Left lung (tissue), 10 donors: ENCODE data around the gene ACSM5. TPM values are rescaled to one million over a fixed set of nuclear protein-coding genes. Genes with fewer than 3 reads are reported as not detected.

ENCODE experiments used
- ATAC-seq: fragments of 200-7000 bp; cut with Tn5 transposase; one replicate; pipeline ENCODE4 v1.9.1; 2020; ENCODE audit warnings: moderate library complexity
- DNase-seq, 4 donors: peaks; one replicate each; pipeline ENCODE4 v3.0.0-alpha.2; 2013 to 2020
- H3K27ac ChIP-seq, 2 donors: fragments of 200-600 bp; sonication (generic) in 1 of 2; one replicate each; pipeline versions ENCODE4 v1.5.0 to v1.8.0; 2020 to 2021
- H3K27me3 ChIP-seq, 2 donors: fragments of 200-600 bp; sonication (generic) in 1 of 2; one replicate each; pipeline versions ENCODE4 v1.5.0 to v1.8.0; 2020 to 2021
- H3K36me3 ChIP-seq, 2 donors: fragments of 200-600 bp; sonication (generic) in 1 of 2; one replicate each; pipeline versions ENCODE4 v1.5.0 to v1.8.0; 2020 to 2021
- H3K4me1 ChIP-seq, 2 donors: fragments of 200-600 bp; one replicate each; pipeline ENCODE4 v1.8.0; 2021
- H3K4me3 ChIP-seq, 2 donors: fragments of 200-600 bp; sonication (generic) in 1 of 2; one replicate each; pipeline versions ENCODE4 v1.5.0 to v1.8.0; 2020 to 2021; ENCODE audit warnings: mild to moderate bottlenecking in 1 of 2
- H3K9me3 ChIP-seq, 2 donors: fragments of 200-600 bp; sonication (generic) in 1 of 2; one replicate each; pipeline versions ENCODE4 v1.5.0 to v1.8.0; 2020 to 2021
- intact Hi-C, 2 donors: fragments of 100-400 bp; cut with DNase I; formaldehyde crosslinking; loops; one replicate each; pipeline versions ENCODE4 v1.11.2 to v1.14.2; 2022
- polyA plus RNA-seq, 6 donors: library from polyadenylated mRNA; unstranded; fragments of 120-200 nt; gene quantifications; one replicate each; pipeline ENCODE4 v1.2.1, GENCODE V29; 2013; ENCODE audit not compliant: insufficient read length in 6 of 6
- total RNA-seq, 2 donors: library from RNA; stranded (reverse); fragmentation: NEBNext Ultra II Directional; extraction: Animal tissue kit (Norgen Biotek cat#: 25700); gene quantifications; one replicate each; pipeline ENCODE4 v1.2.1, GENCODE V29; 2021
- TF ChIP-seq, protein P1 (sequence below), 2 donors: fragments of 200-600 bp; sonication (generic) in 1 of 2; IDR thresholded peaks; one replicate each; pipeline versions ENCODE4 v1.5.0 to v1.8.0; 2021; ENCODE audit warnings: antibody characterized with exemption in 2 of 2
- donor health status: DM: no; HTN: yes; CAD: no.
- donor health status: DM: no; HTN: no; CAD: no.

The ACSM5 gene
- total and polyA plus RNA-seq, 8 donors, result 0.24 to 3.1 (median 0.65) TPM

DNA sequence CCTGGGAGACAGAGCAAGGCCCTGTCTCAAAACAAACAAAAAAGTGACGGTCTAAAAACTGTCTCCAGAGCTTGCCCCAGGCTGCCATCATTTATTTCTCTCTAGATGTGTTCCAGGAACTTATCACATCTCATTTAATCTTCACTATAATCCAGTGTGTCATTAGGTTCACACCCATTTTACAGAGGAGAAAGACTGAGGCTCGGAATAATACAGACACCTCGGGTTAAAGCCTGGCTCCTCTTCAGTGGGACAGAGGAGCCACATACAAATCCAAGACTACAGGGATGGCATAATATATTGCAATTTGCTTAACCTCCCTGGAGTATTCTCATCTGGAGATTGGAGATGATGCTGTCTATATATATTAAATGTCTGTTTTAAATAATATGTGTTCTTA is 10.7 kb upstream of the ACSM5 start:
- H3K27me3 ChIP-seq, result no peaks in the 10 kb centered on the region
- H3K9me3 ChIP-seq, result no peaks in the 10 kb centered on the region
- H3K4me3 ChIP-seq, result no peak overlapping the region
- TF ChIP-seq, protein P1, sequence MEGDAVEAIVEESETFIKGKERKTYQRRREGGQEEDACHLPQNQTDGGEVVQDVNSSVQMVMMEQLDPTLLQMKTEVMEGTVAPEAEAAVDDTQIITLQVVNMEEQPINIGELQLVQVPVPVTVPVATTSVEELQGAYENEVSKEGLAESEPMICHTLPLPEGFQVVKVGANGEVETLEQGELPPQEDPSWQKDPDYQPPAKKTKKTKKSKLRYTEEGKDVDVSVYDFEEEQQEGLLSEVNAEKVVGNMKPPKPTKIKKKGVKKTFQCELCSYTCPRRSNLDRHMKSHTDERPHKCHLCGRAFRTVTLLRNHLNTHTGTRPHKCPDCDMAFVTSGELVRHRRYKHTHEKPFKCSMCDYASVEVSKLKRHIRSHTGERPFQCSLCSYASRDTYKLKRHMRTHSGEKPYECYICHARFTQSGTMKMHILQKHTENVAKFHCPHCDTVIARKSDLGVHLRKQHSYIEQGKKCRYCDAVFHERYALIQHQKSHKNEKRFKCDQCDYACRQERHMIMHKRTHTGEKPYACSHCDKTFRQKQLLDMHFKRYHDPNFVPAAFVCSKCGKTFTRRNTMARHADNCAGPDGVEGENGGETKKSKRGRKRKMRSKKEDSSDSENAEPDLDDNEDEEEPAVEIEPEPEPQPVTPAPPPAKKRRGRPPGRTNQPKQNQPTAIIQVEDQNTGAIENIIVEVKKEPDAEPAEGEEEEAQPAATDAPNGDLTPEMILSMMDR (IDR thresholded peaks at IDR 0.05), result no peak
- ATAC-seq (no peak), DNase-seq (no peak)
- intact Hi-C loops, result no loop called here
- no peaks in the 10 kb centered on the region for H3K36me3 ChIP-seq
- H3K27ac ChIP-seq, result no peak overlapping the region
- no peaks in the 10 kb centered on the region for H3K4me1 ChIP-seq

DNA sequence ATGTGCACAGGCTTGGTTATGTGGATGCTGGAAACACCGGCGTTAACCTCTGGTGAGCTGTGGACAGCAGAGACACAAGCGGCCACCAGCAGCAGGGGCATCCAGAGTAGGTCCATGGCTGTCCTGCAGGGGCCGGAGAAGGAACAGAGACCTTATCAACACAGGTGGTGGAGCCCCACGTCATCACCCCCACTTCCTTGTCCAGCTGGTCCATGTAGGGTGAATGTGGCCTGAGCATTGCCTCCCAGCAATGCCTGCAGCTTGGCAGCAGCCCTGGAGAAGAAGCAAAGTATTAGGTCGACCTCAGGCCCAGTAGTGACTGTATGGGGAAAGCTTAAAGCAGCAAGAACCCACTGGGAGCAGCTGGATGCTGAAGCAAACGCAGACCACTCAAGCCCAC is 10.1 kb upstream of the ACSM5 start:
- DNase-seq, result no peak
- H3K4me3 ChIP-seq, result no peak overlapping the region
- no peaks in the 10 kb centered on the region for H3K27me3 ChIP-seq
- TF ChIP-seq, protein P1 (IDR thresholded peaks at IDR 0.05), result no peak
- no peak for ATAC-seq
- H3K36me3 ChIP-seq, result no peaks in the 10 kb centered on the region
- no peaks in the 10 kb centered on the region for H3K4me1 ChIP-seq
- intact Hi-C loops, result no loop called here
- no peaks in the 10 kb centered on the region for H3K9me3 ChIP-seq
- no peak overlapping the region for H3K27ac ChIP-seq

DNA sequence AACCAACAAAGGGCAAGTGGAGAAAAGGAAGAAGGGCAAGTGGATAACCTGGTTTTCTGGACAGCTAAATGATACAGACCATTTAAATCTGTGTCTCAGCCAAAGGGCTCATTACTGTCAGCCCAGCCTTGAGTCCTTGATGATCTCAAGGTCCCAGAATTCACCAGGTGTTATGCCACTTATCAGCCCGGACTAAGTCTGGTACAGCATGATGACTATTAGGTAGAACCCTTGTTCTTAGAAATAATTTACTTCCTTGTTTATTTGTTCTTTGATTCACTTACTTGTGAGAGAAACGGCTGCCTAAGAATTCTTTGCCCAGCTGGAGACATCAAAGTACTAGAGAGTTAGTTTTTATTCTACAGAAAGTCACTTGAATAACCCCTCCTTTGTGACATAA is 8.3 kb upstream of the ACSM5 start:
- TF ChIP-seq, protein P1 (IDR thresholded peaks at IDR 0.05), result no peak
- H3K4me1 ChIP-seq, result no peaks in the 10 kb centered on the region
- H3K4me3 ChIP-seq, result no peak overlapping the region
- no peak overlapping the region for H3K27ac ChIP-seq
- no peaks in the 10 kb centered on the region for H3K9me3 ChIP-seq
- intact Hi-C loops, result no loop called here
- DNase-seq (no peak), ATAC-seq (no peak)
- no peaks in the 10 kb centered on the region for H3K36me3 ChIP-seq
- H3K27me3 ChIP-seq, result no peaks in the 10 kb centered on the region

DNA sequence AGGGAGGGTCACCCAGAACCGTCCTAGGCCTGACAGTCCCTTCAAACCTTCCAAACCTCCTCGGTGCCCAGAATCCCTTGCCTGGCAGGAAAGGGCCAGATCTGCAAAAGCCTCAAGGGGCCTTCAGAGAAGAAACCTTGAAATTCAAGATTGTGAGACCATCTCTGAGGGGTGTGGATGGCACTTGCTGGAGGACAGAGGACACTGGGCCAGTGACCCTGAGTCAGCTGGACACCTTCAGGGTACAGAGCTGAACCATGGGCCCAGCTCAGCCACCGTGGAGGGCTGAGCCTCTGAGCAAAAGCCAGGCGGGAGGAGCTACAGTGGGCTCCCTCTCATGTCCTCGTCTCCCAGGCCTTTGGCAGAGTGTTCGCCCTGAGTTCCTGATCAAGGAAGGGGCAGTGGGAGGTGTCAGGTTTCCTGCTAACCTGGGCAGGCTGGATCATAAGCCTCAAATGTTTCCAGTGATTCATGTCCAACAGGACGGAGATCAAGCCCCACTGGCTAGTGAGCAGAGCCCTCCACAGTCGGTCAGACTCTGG is 7.8 kb upstream of the ACSM5 start:
- Histone ChIP-seq H3K4me3 (no peak overlapping the region), H3K4me1 (no peaks in the 10 kb centered on the region), H3K9me3 (no peaks in the 10 kb centered on the region), H3K36me3 (no peaks in the 10 kb centered on the region), H3K27ac (no peak overlapping the region), H3K27me3 (no peaks in the 10 kb centered on the region)
- TF ChIP-seq, protein P1 (IDR thresholded peaks at IDR 0.05), result no peak
- ATAC-seq (no peak), DNase-seq (no peak)
- intact Hi-C loops, result no loop called here

DNA sequence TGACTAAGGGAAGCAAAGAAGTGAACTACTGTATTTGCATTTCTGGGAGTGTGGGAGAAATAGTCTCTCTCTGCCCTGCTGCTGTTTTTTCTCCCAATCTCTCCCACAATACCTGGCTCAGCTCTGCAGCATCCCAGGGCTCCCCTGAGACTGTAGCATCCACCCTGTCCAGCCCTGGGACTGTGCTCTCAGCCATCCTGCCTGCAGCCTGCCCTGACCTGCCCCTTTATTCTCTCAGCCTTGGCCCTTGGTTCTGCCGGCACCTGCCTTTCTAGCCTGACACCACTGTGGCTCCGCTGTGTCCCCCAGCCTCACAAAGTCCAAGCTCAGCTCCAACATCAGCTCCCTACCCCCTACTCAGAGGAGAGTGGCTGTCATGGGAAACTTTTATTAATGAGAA is 6.7 kb upstream of the ACSM5 start:
- ATAC-seq (no peak), DNase-seq (no peak)
- Histone ChIP-seq H3K4me1 (no peaks in the 10 kb centered on the region), H3K36me3 (no peaks in the 10 kb centered on the region), H3K27me3 (no peaks in the 10 kb centered on the region), H3K27ac (no peak overlapping the region), H3K9me3 (no peaks in the 10 kb centered on the region), H3K4me3 (no peak overlapping the region)
- TF ChIP-seq, protein P1 (IDR thresholded peaks at IDR 0.05), result no peak
- intact Hi-C loops, result no loop called here
